ENCODE data around the gene RMND5B.

GRCh38 chr5:178136990-178137389 lies 6.2 kb downstream of the RMND5B start:
- TF ChIP-seq EZH2phosphoT487 (IDR thresholded peaks at IDR 0.05) (no peak), CTCF (IDR thresholded peaks at IDR 0.05) (no peak)
